HL-60 (cell line): ENCODE measurements around the gene DTWD2.
"Not testable (repeated sequence)": the region's sequence is repeated elsewhere in the genome, so short reads cannot be mapped to it uniquely, and the experiment has no call there.

Source experiments
- CTCF ChIP-seq: IDR thresholded peaks from one replicate; pipeline ENCODE4 v1.5.1; 2011; ENCODE audit warnings: low read length, control low read depth, inconsistent platforms; ENCODE audit not compliant: insufficient read depth
- GABPA ChIP-seq: IDR thresholded peaks from 2 replicates; pipeline ENCODE4 v1.6.1; 2012; ENCODE audit warnings: low read depth
- POLR2AphosphoS5 ChIP-seq: IDR thresholded peaks from 2 replicates; pipeline ENCODE4 v1.6.1; 2012; ENCODE audit warnings: low read depth
- REST ChIP-seq: IDR thresholded peaks from 2 replicates; pipeline ENCODE4 v1.6.1; 2012; ENCODE audit warnings: low read depth; ENCODE audit not compliant: insufficient replicate concordance
- SPI1 ChIP-seq: IDR thresholded peaks from 2 replicates; pipeline ENCODE4 v1.6.1; 2012; ENCODE audit warnings: low read depth, mild to moderate bottlenecking, borderline replicate concordance

- TF ChIP-seq CTCF, POLR2AphosphoS5, GABPA, REST, SPI1: not testable (repeated sequence)
Measured at GRCh38 chr5:118950354-118950753, 38.0 kb downstream of the DTWD2 start.
